ENCODE results near the gene C2CD5. TPM values are rescaled to one million over a fixed set of nuclear protein-coding genes. Genes with fewer than 3 reads are reported as not detected.

The C2CD5 gene
- total RNA-seq, 1 experiment from 2014 or later = 44.6 TPM

DNA sequence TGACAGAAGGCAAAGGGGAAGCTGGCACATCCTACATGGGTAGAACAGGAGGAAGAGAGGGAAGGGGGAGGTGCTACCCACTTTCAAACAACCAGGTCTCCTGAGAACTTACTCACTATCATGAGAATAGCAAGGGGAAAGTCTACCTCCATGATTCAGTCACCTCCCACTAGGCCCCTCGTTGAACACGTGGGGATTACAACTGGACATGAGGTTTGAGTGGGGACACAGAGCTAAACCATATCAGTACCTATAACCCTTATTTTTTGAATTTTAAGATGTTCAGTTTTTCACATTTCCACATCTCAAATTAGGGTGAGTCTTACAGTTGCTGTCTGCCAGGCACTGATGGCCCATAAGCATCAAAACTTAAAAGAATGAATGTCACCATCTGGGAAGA lies 129.6 kb downstream of the C2CD5 start:
- Mint-ChIP-seq H3K36me3 (ENCODE audit: insufficient read depth, unreplicated experiment) (no peaks in the 10 kb centered on the region), H3K4me3 (ENCODE audit: unreplicated experiment) (no peak overlapping the region), H3K9me3 (ENCODE audit: unreplicated experiment) (no peaks in the 10 kb centered on the region), H3K27ac (ENCODE audit: unreplicated experiment) (no peak overlapping the region), H3K4me1 (ENCODE audit: low read depth, unreplicated experiment) (no peaks in the 10 kb centered on the region), H3K27me3 (ENCODE audit: insufficient read depth, unreplicated experiment) (peaks cover 3% of the 10 kb centered on the region)
- Histone ChIP-seq H3K36me3 (ENCODE audit: control insufficient read depth, insufficient read depth, low read length) (no peaks in the 10 kb centered on the region), H3K27me3 (replicated peaks; ENCODE audit: control insufficient read depth, insufficient read depth, low read length) (no peaks in the 10 kb centered on the region), H3K4me1 (peaks cover 3% of the 10 kb centered on the region; the same call in 1 of the 2 replicates), H3K9me3 (no peaks in the 10 kb centered on the region), H3K4me3 (ENCODE audit: low read depth, low read length) (no peak overlapping the region)
- TF ChIP-seq, protein P1, sequence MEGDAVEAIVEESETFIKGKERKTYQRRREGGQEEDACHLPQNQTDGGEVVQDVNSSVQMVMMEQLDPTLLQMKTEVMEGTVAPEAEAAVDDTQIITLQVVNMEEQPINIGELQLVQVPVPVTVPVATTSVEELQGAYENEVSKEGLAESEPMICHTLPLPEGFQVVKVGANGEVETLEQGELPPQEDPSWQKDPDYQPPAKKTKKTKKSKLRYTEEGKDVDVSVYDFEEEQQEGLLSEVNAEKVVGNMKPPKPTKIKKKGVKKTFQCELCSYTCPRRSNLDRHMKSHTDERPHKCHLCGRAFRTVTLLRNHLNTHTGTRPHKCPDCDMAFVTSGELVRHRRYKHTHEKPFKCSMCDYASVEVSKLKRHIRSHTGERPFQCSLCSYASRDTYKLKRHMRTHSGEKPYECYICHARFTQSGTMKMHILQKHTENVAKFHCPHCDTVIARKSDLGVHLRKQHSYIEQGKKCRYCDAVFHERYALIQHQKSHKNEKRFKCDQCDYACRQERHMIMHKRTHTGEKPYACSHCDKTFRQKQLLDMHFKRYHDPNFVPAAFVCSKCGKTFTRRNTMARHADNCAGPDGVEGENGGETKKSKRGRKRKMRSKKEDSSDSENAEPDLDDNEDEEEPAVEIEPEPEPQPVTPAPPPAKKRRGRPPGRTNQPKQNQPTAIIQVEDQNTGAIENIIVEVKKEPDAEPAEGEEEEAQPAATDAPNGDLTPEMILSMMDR (IDR thresholded peaks at IDR 0.05; ENCODE audit: insufficient read depth in 1 of 2, low read depth in 1 of 2, low read length in 1 of 2, severe bottlenecking in 1 of 2, unreplicated experiment in 1 of 2) = no peak
- no TSS peak for BruUV-seq (replicated peaks)
- CTCF ChIA-PET = no interaction called here
- intact Hi-C loops (cut with micrococcal nuclease; ENCODE audit: unreplicated experiment) = no loop called here
- no peak for DNase-seq
- POLR2A ChIA-PET = no interaction called here

DNA sequence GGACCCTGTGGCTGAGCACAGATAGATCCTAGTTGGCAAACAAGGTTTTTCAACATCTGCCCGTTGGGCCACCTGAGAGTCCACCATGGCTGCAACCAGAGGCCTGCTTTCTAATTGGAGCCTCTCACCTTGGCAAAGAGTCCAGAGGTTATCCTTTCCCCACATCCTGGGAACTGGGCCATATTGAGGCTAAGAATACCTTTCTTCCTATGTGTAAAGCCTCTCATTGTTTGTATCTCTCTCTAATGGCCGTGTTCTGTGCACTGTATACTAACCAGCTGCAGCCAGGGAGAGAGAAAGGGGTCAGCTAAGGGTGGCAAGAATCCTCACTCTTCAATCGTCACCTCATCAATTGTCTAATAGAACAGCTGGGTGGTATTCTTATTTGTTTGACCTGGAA lies 130.8 kb downstream of the C2CD5 start:
- no peak for DNase-seq
- no peaks in the 10 kb centered on the region for H3K9me3 Mint-ChIP-seq (ENCODE audit: unreplicated experiment)
- H3K4me3 ChIP-seq (ENCODE audit: low read depth, low read length) = no peak overlapping the region
- no peak overlapping the region for H3K27ac Mint-ChIP-seq (ENCODE audit: unreplicated experiment)
- ChIA-PET POLR2A (no interaction called here), CTCF (no interaction called here)
- no peaks in the 10 kb centered on the region for H3K36me3 ChIP-seq (ENCODE audit: control insufficient read depth, insufficient read depth, low read length)
- peaks cover 3% of the 10 kb centered on the region for H3K27me3 Mint-ChIP-seq (ENCODE audit: insufficient read depth, unreplicated experiment)
- no peaks in the 10 kb centered on the region for H3K9me3 ChIP-seq
- no peak overlapping the region for H3K4me3 Mint-ChIP-seq (ENCODE audit: unreplicated experiment)
- no peaks in the 10 kb centered on the region for H3K36me3 Mint-ChIP-seq (ENCODE audit: insufficient read depth, unreplicated experiment)
- no peaks in the 10 kb centered on the region for H3K27me3 ChIP-seq (replicated peaks; ENCODE audit: control insufficient read depth, insufficient read depth, low read length)
- no peaks in the 10 kb centered on the region for H3K4me1 Mint-ChIP-seq (ENCODE audit: low read depth, unreplicated experiment)
- TF ChIP-seq, protein P1 (IDR thresholded peaks at IDR 0.05; ENCODE audit: insufficient read depth in 1 of 2, low read depth in 1 of 2, low read length in 1 of 2, severe bottlenecking in 1 of 2, unreplicated experiment in 1 of 2) = no peak
- BruUV-seq (replicated peaks) = no TSS peak
- intact Hi-C loops (cut with micrococcal nuclease; ENCODE audit: unreplicated experiment) = no loop called here
- H3K4me1 ChIP-seq = peaks cover 3% of the 10 kb centered on the region; the same call in 1 of the 2 replicates

DNA sequence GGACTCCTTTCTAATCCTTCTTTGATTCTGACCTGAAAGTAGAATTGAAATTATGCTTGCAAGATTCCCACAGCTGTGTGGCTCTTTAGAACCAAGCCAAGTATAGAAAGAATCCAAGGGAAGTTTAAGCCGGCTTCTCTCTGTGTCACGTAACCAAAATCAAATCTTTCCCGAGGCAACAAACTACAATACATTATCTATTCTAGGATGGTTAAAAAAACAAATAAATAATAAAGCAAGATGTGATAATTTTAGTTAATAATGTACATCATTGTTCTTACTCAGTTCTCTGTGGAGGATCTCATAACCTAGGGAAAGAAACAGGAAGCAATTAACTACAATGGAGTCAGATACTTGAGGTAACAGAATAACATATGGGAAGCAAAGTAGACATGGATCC lies 131.8 kb downstream of the C2CD5 start:
- Histone ChIP-seq H3K36me3 (ENCODE audit: control insufficient read depth, insufficient read depth, low read length) (no peaks in the 10 kb centered on the region), H3K27me3 (replicated peaks; ENCODE audit: control insufficient read depth, insufficient read depth, low read length) (no peaks in the 10 kb centered on the region), H3K9me3 (no peaks in the 10 kb centered on the region), H3K4me1 (peaks cover 3% of the 10 kb centered on the region; the same call in 1 of the 2 replicates), H3K4me3 (ENCODE audit: low read depth, low read length) (no peak overlapping the region)
- H3K36me3 Mint-ChIP-seq (ENCODE audit: insufficient read depth, unreplicated experiment) = no peaks in the 10 kb centered on the region
- CTCF ChIA-PET = no interaction called here
- no peak for DNase-seq
- H3K9me3 Mint-ChIP-seq (ENCODE audit: unreplicated experiment) = no peaks in the 10 kb centered on the region
- H3K27me3 Mint-ChIP-seq (ENCODE audit: insufficient read depth, unreplicated experiment) = no peaks in the 10 kb centered on the region
- H3K27ac Mint-ChIP-seq (ENCODE audit: unreplicated experiment) = no peak overlapping the region
- H3K4me1 Mint-ChIP-seq (ENCODE audit: low read depth, unreplicated experiment) = no peaks in the 10 kb centered on the region
- no TSS peak for BruUV-seq (replicated peaks)
- H3K4me3 Mint-ChIP-seq (ENCODE audit: unreplicated experiment) = no peak overlapping the region
- TF ChIP-seq, protein P1 (IDR thresholded peaks at IDR 0.05; ENCODE audit: insufficient read depth in 1 of 2, low read depth in 1 of 2, low read length in 1 of 2, severe bottlenecking in 1 of 2, unreplicated experiment in 1 of 2) = no peak
- POLR2A ChIA-PET = no interaction called here
- intact Hi-C loops (cut with micrococcal nuclease; ENCODE audit: unreplicated experiment) = no loop called here
